ENCODE results near the gene PODN. TPM values are rescaled to one million over a fixed set of nuclear protein-coding genes. Genes with fewer than 3 reads are reported as not detected.
A peak's percentile ranks its signal among the peaks of the same experiment; 100 is the strongest.

PODN gene
- total RNA-seq, 1 donor from 2014 or later, result 56.5 TPM

- H3K36me3 ChIP-seq, result no peaks in the 10 kb centered on the region
- ATAC-seq (no peak), DNase-seq (no peak)
- H3K4me3 ChIP-seq, result no peak overlapping the region
- intact Hi-C loops (cut with DNase I), result no loop called here
- TF ChIP-seq CTCF (IDR thresholded peaks at IDR 0.05), result no peak
- no peaks in the 10 kb centered on the region for H3K4me1 ChIP-seq
- no peaks in the 10 kb centered on the region for H3K27me3 ChIP-seq
- H3K9me3 ChIP-seq, result no peaks in the 10 kb centered on the region
- no peak overlapping the region for H3K27ac ChIP-seq
Observed at GRCh38 chr1:53083636-53084588, 21.9 kb downstream of the PODN start.

- Histone ChIP-seq H3K9me3 (no peaks in the 10 kb centered on the region), H3K4me1 (no peaks in the 10 kb centered on the region), H3K27me3 (no peaks in the 10 kb centered on the region), H3K27ac (no peak overlapping the region), H3K36me3 (no peaks in the 10 kb centered on the region), H3K4me3 (no peak overlapping the region)
- no peak for TF ChIP-seq CTCF (IDR thresholded peaks at IDR 0.05)
- DNase-seq (no peak), ATAC-seq (no peak)
- intact Hi-C loops (cut with DNase I), result no loop called here
Observed at GRCh38 chr1:53084589-53084971, 22.6 kb downstream of the PODN start.

GRCh38 chr1:53085405-53085804, 23.4 kb downstream of the PODN start:
- no peaks in the 10 kb centered on the region for H3K36me3 ChIP-seq
- no peak for TF ChIP-seq CTCF (IDR thresholded peaks at IDR 0.05)
- no peak overlapping the region for H3K4me3 ChIP-seq
- intact Hi-C loops (cut with DNase I), result no loop called here
- no peaks in the 10 kb centered on the region for H3K27me3 ChIP-seq
- H3K4me1 ChIP-seq, result no peaks in the 10 kb centered on the region
- no peak for ATAC-seq
- DNase-seq, result no peak
- H3K9me3 ChIP-seq, result no peaks in the 10 kb centered on the region
- H3K27ac ChIP-seq, result no peak overlapping the region

- H3K27me3 ChIP-seq, result no peaks in the 10 kb centered on the region
- intact Hi-C loops (cut with DNase I), result no loop called here
- TF ChIP-seq CTCF (IDR thresholded peaks at IDR 0.05), result no peak
- DNase-seq (no peak), ATAC-seq (peak; percentile 2)
- H3K9me3 ChIP-seq, result no peaks in the 10 kb centered on the region
- peaks cover 10% of the 10 kb centered on the region for H3K4me1 ChIP-seq
- no peaks in the 10 kb centered on the region for H3K36me3 ChIP-seq
- H3K27ac ChIP-seq, result no peak overlapping the region
- H3K4me3 ChIP-seq, result no peak overlapping the region
Observed at GRCh38 chr1:53086491-53087070, 24.6 kb downstream of the PODN start.

- Histone ChIP-seq H3K4me1 (peaks cover 10% of the 10 kb centered on the region), H3K9me3 (no peaks in the 10 kb centered on the region), H3K27me3 (no peaks in the 10 kb centered on the region), H3K4me3 (no peak overlapping the region), H3K36me3 (no peaks in the 10 kb centered on the region), H3K27ac (no peak overlapping the region)
- DNase-seq, result no peak
- no peak for TF ChIP-seq CTCF (IDR thresholded peaks at IDR 0.05)
- intact Hi-C loops (cut with DNase I), result no loop called here
- ATAC-seq, result no peak
Observed at GRCh38 chr1:53087332-53088285, 25.6 kb downstream of the PODN start.
